Inflammatory macrophage treated with lipopolysaccharide for 4 hours (primary cell): ENCODE results near the gene RNF168.
"Not testable (repeated sequence)": the region's sequence is repeated elsewhere in the genome, so short reads cannot be mapped to it uniquely, and the experiment has no call there.

ENCODE experiments used
- DNase-seq: peaks from one replicate; pipeline ENCODE4 v3.0.0-alpha.2; 2020

Gene RNF168

DNA sequence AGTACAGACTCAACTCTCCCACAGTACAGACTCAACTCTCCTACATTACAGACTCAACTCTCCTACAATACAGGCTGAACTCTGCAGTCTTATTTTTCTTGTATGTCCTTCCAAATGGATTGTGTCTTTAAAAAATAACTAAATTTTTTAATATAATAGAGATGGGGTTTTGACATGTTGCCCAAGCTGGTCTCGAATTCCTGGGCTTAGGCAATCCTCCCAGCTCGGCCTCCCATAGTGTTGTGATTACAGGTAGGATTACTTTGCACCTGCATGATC lies 40.2 kb downstream of the RNF168 start:
- DNase-seq, result no peak

DNA sequence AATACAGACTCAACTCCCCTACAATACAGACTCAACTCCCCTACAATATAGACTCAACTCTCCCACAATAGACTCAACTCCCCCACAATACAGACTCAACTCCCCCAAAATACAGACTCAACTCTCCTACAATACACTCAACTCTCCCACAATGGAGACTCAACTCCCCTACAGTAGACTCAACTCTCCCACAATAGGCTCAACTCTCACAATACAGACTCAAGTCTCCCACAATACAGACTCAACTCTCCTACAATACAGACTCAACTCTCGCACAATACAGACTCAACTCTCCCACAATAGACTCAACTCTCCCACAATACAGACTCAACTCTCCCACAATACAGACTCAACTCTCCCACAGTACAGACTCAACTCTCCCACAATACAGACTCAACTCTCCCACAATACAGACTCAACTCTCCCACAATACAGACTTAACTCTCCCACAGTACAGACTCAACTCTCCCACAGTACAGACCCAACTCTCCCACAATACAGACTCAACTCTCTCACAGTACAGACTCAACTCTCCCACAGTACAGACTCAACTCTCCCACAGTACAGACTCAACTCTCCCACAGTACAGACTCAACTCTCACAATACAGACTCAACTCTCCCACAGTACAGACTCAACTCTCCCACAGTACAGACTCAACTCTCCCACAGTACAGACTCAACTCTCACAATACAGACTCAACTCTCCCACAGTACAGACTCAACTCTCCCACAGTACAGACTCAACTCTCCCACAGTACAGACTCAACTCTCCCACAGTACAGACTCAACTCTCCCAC lies 40.7 kb downstream of the RNF168 start:
- not testable (repeated sequence) for DNase-seq

DNA sequence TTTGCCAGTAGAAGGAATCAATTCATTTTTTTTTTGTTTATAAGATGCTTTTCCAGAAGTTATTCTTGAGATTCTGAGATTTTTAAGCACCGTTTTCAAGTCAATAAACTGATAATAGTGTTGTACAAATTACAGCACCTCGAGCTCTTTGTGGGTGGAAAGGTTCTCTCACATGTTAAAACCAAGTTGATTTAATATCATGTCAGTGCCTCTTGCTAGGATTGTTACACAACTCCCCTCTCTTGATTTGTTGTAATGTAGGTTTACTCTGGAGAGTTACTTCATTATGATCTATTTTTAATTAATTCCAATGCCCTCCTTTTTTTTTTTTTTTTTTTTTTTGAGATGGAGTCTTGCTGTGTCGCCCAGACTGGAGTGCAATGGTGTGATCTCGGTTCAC lies 45.5 kb downstream of the RNF168 start:
- DNase-seq, result no peak

DNA sequence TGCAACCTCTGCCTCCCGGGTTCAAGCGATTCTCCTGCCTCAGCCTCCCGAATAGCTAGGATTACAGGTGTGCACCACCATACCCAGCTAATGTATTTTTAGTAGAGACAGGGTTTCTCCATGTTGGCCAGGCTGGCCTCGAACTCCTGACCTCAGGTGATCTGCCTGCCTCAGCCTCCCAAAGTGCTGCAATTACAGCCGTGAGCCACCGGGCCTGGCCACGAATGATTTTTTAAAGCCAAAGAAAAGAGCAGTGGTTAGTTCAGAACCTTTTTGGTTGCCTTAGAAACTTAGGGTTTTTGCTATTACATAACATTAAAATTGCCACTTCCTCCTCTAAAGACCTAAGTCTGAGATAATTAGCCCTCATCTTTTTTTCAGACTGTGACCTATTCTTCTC lies 46.1 kb downstream of the RNF168 start:
- peak; percentile 71 for DNase-seq

DNA sequence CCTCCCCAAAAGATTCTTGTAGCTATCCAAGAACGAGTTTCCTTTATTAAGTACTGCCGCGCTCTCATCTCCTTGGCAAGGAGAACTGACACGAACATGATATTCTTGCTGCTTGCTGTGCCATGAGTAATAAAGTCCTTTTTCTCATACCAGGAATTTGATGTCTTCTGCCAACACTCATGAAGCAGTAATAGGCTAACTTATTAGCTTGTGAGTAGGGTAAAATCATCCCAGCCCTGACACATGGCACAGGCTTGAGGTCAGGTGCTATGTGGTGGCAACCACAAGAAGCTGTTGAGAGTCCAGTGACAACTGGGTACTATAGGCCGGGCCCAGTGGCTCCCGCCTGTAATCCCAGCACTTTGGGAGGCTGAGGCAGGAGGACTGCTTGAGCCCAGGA lies 48.6 kb downstream of the RNF168 start:
- no peak for DNase-seq

DNA sequence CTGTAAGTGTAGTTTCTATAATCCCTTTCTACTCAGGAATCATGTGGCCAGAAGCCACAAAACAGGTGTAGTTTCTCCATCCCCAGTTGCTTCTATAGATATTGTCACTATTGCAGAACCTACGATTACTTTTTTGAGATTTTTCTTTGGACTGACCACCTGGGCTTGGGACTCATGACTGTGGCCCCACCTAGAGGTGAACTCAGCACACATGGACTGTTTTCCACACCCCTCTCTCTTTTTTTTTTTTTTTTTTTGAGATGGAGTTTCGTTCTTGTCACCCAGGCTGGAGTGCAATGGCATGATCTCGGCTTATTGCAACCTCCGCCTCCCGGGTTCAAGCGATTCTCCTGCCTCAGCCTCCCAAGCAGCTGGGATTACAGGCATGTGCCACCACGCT lies 58.2 kb downstream of the RNF168 start:
- DNase-seq, result peak; percentile 56

DNA sequence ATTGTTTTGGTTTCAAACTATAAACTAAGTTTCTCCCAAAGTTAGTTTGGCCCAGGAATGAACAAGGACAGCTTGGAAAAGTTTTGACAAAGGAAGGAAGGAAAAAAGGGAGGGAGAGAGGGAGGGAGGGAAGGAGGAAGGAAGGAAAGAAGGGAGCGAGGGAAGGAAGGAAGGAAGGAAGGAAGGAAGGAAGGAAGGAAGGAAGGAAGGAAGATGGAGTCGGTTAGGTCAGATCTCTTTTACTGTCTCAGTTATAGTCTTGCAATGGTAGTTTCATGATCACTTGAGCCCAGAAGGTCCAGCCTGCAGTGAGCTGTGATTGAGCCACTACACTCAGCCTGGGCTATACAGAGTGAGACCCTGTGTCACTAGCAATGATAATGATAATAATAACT lies 59.1 kb downstream of the RNF168 start:
- no peak for DNase-seq

DNA sequence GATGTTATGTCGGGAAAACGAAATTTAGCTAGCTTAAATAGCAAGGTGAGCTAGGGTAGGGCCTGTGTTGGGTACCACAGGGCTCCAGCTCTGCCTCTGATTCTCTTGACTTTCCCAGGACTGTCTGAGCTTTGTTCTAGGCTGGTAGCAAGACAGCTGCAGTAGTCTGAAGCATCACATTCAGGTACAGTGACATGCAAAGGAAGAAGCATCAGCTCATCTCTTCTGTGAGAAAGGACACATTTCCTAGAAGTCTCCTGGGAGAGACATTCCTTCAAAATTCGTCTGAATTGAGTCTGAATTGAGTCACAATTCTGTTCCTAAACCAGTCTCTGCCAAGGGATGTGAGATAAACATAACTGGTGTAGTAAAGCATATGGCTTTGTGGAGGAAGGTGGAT lies 62.9 kb downstream of the RNF168 start:
- DNase-seq, result no peak

DNA sequence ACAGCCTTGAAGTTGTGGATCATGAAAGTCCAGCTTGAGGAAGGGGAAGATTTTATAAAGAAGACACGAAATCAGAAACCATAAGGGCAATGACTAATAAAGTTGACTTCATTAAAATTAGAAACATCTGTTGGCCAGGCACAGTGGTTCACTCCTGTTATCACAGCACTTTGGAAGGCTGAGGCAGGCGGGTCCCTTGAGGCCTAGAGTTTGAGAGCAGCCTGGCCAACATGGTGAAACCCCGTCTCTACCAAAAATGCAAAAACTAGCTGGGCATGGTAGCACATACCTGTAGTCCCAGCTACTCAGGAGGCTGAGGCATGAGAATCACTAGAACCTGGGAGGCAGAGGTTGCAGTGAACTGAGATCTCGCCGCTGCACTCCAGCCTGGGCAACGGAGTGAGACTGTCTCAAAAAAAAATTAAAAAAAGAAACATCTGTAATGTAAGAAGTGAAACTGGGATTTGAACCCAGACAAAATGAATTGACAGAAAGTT lies 63.5 kb downstream of the RNF168 start:
- no peak for DNase-seq

DNA sequence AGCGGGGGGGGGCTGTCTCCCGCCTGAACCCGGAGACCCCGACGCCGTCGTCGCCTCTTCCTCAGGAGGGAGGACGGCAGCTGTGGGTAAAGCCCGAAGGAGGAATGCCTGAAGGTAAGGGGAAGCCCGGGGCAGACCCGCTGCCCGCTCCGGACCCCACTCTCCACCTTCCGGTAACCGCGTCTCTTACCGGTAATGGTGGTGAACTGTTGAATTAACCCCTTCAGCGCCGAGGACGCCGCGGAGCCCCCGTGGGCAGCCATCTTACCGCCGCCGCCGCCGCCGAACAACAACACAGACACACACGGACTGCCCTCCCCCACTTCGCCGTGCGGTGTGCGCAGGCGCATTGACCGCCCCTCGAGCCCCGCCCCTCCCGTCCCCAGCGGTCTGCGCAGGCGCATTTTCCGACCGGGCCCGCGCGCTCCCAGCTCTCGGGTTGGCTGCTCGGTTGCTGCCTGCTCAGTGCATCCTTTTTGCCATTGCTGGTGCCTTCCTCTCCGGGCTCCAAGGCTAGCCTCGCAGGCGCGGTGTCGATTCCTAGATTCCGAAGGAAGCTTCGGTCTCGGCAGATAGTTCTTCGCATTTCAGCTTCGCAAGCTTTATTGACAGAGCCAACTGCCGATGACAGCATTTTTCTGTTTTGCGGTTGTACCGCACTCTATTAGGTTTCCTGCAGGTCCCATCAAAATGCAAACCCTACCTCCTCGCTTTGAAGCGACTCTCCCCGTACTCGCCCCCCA lies 71.3 kb downstream of the RNF168 start, which contains the start of gene UBXN7:
Gene UBXN7, minus strand, starts transcription at position 291 of the 743 bp plus-strand sequence. Its CDS starts 28 bp downstream, at position 263.
- peak; percentile 93 for DNase-seq

DNA sequence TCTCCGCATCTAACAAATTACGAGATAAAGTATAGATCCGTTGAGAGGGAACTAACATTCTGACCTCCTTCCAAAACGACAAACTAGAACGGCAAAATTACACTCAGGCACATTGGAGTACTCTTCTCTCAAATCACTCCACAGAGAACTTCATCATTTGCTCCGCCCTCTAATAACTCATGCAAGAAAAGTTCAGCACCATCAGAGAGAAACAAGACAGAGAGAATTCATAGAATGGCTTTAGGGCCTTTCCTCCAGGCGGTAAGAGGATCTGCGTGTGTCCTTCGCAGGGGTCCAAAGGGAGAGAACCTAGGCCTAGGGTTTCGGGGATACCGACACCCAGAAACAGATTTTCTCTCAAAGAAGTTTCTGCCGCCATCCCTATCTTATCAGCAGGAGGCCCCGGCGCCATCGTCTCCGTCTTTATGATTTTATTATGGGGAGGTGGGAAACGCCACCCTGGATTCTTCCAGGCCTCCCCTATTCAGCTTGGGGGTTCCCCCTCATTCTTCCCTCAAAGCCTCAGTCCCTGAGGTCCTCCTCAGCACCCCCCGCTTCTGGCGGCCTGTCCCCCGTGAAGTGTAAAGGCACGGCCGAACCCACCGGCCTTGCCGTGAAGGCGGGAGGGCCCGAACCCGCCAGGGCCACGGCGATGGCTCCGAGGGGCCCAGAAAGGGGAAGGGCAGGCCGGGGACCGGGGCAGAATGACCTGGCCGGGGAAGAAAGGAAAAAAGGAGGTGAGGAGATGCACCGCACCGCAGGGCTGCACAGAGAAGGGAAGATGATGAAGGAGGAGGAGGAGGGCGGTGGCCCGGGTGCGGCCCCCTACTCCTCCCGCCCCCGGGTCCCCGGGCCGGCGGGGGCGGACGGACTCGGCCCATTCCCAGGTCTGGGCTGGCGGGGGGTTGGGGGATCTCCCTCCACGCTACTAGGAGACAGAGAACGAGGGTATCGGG lies 72.1 kb downstream of the RNF168 start:
- peak; percentile 45 for DNase-seq

DNA sequence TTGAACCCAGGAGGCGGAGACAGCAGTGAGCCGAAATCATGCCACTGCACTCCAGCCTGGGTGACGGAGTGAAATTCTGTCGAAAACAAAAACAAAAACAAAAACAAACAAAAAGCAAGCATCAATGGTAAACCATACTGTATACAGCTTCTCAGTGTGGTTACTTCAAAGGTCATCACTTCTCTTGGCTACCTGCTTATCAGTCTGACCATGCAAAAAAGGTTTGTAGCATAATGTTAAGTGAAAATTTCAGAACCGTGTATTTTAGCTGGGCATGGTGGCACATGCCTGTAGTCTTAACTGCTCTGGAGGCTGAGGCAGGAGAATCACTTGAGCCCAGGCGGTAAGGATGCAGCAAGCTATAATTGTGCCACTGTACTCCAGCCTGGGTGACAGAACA lies 75.5 kb downstream of the RNF168 start:
- no peak for DNase-seq

DNA sequence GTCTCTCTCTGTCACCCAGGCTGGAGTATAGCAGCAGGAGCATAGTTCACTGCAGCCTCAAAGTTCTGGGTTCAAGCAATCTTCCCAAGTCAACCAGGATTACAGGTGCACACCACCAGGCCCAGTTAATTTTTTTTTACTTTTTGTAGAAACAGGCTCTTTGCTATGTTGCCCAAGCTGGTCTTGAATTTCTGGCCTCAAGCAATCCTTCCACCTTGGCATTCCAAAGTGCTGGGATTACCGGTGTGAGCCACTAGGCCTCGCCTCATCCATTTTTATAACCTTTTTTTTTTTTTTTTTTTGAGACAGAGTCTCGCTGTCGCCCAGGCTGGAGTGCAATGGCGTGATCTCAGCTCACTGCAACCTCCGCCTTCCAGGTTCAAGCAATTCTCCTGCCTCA lies 79.1 kb downstream of the RNF168 start:
- not testable (repeated sequence) for DNase-seq

DNA sequence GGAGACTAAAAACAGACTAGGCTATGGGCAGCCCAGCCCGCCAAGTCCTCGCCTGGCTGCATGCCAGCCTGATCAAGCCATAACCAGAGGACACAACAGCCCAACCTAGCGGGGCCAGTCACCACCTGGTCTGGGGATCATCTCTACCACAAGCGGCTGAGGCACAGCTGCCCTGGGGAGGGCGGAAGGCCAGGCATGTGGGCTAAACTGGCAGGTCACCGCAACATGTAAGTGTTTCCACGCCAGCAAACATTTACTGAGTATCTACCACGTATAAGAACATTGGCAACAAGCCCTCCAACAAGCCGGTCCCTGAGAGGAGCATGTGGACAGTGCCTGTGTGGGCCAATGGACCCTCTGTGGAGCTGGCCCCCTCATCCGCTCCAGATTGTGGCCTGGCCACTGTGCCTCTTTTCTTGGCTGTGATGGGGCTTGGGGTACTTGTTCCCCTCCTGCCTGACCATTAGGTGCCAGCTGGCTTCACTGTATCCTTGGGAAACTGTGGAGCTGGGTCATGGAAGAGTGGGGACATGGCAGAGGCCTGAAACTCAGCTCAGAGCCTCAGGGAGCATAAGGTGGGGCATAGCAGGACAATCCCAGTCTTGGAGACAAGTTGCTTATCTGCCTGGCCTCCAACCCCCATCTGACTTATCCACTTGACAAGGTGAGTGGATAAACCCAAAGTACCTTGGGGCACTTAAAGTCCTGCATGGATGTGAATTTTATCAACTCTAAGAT lies 80.4 kb downstream of the RNF168 start:
- DNase-seq, result no peak

DNA sequence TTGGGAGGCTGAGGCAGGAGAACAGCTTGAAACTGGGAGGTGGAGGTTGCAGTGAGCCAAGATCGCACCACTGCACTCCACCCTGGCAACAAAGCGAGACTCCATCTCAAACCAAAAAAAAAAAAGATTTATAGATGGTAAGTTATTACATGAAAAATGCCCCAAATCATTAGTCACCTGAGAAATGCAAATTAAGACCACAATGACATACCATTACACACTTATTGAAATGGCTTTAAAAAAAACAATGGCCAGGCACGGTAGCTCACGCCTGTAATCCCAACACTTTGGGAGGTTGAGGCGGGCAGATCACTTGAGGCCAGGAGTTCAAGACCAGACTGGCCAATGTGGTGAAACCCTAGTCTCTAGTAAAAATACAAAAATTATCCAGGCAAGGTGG lies 81.9 kb downstream of the RNF168 start:
- DNase-seq, result not testable (repeated sequence)

DNA sequence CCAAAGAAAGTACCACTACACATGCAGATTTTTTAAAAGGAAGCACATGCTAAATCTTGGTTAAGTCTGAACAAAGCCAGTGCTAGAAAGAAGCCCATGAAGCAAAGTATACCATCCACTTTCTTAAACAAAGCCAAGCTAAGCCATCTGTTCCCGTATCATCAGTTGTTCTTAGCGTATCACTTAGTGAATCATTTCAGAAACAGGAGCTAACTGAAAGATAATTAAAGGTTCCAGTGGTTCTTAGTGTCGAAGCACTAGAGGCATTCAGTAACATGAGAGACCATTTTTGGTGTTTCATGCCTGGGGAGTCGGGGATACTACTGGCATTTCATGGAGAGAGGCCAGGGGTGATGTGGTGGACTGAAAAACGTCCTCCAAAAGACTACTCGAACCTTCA lies 84.2 kb downstream of the RNF168 start:
- DNase-seq, result no peak
